Ovary (tissue), 9 donors: ENCODE results near the gene LYRM4. TPM values are rescaled to one million over a fixed set of nuclear protein-coding genes. Genes with fewer than 3 reads are reported as not detected.

Experiments used
- DNase-seq, 5 donors: peaks; one replicate each; pipeline ENCODE4 v3.0.0-alpha.2; 2019 to 2020
- H3K27ac ChIP-seq, 2 donors: fragments of 200-600 bp; one replicate each; pipeline versions ENCODE4 v1.5.1 to v1.8.0; 2019 to 2022
- H3K27me3 ChIP-seq: fragments of 200-600 bp; one replicate; pipeline ENCODE4 v1.8.0; 2022
- H3K36me3 ChIP-seq: fragments of 200-600 bp; sonication (generic); one replicate; pipeline ENCODE4 v1.5.1; 2019
- H3K4me1 ChIP-seq: one replicate; pipeline ENCODE4 v1.8.1; 2013; ENCODE audit warnings: mild to moderate bottlenecking, moderate library complexity; ENCODE audit not compliant: insufficient read depth
- H3K4me3 ChIP-seq: fragments of 200-600 bp; sonication (generic); one replicate; pipeline ENCODE4 v1.5.1; 2017
- H3K9me3 ChIP-seq, 2 donors: fragments of 200-600 bp in 1 of 2; sonication (generic) in 1 of 2; one replicate each; pipeline versions ENCODE4 v1.5.1 to v1.8.1; 2013 to 2019; ENCODE audit warnings: mild to moderate bottlenecking in 1 of 2, moderate library complexity in 1 of 2
- CTCF ChIP-seq, 3 donors: fragments of 450-650 bp in 2 of 3; fragments of 200-600 bp in 1 of 3; IDR thresholded peaks; one replicate each; pipeline versions ENCODE4 v1.5.1 to v1.8.0; 2016 to 2022; ENCODE audit warnings: antibody characterized with exemption in 3 of 3, mild to moderate bottlenecking in 1 of 3
- EP300 ChIP-seq: sonication (generic); formaldehyde crosslinking; IDR thresholded peaks from one replicate; pipeline ENCODE4 v1.6.1; 2017; ENCODE audit warnings: antibody characterized with exemption
- POLR2A ChIP-seq: fragments of 450-650 bp; IDR thresholded peaks from one replicate; pipeline ENCODE4 v1.6.1; 2017; ENCODE audit warnings: antibody characterized with exemption, mild to moderate bottlenecking, moderate library complexity
- WGBS, 3 donors: extraction: QIAGEN DNeasy Blood & Tissue Kit in 1 of 3; methylation state at CpG; one replicate each; pipeline versions ENCODE4 v1.1.5 to v1.1.7; 2013 to 2017; 5-methylcytosine and 5-hydroxymethylcytosine counted together
- intact Hi-C, 4 donors: fragments of 100-400 bp; cut with DNase I; formaldehyde crosslinking; loops; one replicate each; pipeline versions ENCODE4 v1.11.0 to v1.15.1; 2022 to 2023
- polyA plus RNA-seq, 2 donors: library from polyadenylated mRNA; stranded (reverse); fragments of 200-250 nt in 1 of 2; fragments of 350-450 nt in 1 of 2; fragmentation: Illumina TruSeq in 1 of 2; extraction: RNeasy Lipid Tissue Mini Kit (QIAGEN cat#74804) in 1 of 2; gene quantifications; one replicate each; pipeline ENCODE4 v1.2.3, GENCODE V29; 2013 to 2014
- total RNA-seq, 7 donors: library from RNA; depleted of rRNA in 2 of 7; stranded (reverse); fragments of >200 nt in 2 of 7; fragmentation: NEBNext Ultra II Directional in 3 of 7; extraction: Animal tissue kit (Norgen Biotek cat#: 25700) in 3 of 7; gene quantifications; one replicate each; pipeline versions ENCODE4 v1.1.0 to v1.2.4, GENCODE V29; 2016 to 2023
- donor health status: DM: no; HTN: no; CAD: no; lungs with moderate emphysema.
- donor health status: DM: no; HTN: no; CAD: no.
- donor health status: Bipolar disorder and iron deficiency.
- donor health status: DM: yes; HTN: yes; CAD: no.
- donor health status: DM: no; HTN: no; CAD: no.
- donor health status: DM: yes; HTN: yes; CAD: no.

LYRM4 gene
- total and polyA plus RNA-seq, 9 donors: 28.0 to 38.2 (median 33.6) TPM

- H3K27me3 ChIP-seq: no peaks in the 10 kb centered on the region
- no peaks in the 10 kb centered on the region for H3K4me1 ChIP-seq
- no peaks in the 10 kb centered on the region for H3K36me3 ChIP-seq
- DNase-seq: no peak
- intact Hi-C loops: no loop called here
- 70 to 81% (median 80%) methylated on average over 3 of the region's 3 CpGs for WGBS, 3 donors
- no peaks in the 10 kb centered on the region for H3K9me3 ChIP-seq
- no peak overlapping the region for H3K27ac ChIP-seq
- TF ChIP-seq EP300: no peak
- TF ChIP-seq CTCF (IDR thresholded peaks at IDR 0.05): no peak
- no peak for TF ChIP-seq POLR2A
- H3K4me3 ChIP-seq: no peak overlapping the region
These were observed 104.8 kb downstream of the LYRM4 start for GRCh38 chr6:5155906-5156305.

GRCh38 chr6:5153186-5153585 lies 107.6 kb downstream of the LYRM4 start:
- DNase-seq: no peak
- 95 to 96% (median 95%) methylated on average over 5 of the region's 5 CpGs for WGBS, 3 donors
- intact Hi-C loops: no loop called here
- Histone ChIP-seq H3K4me3 (no peak overlapping the region), H3K27ac (no peak overlapping the region), H3K36me3 (no peaks in the 10 kb centered on the region), H3K27me3 (no peaks in the 10 kb centered on the region), H3K9me3 (no peaks in the 10 kb centered on the region), H3K4me1 (no peaks in the 10 kb centered on the region)
- no peak for TF ChIP-seq CTCF (IDR thresholded peaks at IDR 0.05)
- TF ChIP-seq EP300: no peak
- no peak for TF ChIP-seq POLR2A

GRCh38 chr6:5152460-5152859 lies 108.3 kb downstream of the LYRM4 start:
- no peaks in the 10 kb centered on the region for H3K4me1 ChIP-seq
- H3K4me3 ChIP-seq: no peak overlapping the region
- TF ChIP-seq EP300 (no peak), POLR2A (no peak), CTCF (IDR thresholded peaks at IDR 0.05) (no peak)
- H3K36me3 ChIP-seq: no peaks in the 10 kb centered on the region
- WGBS, 3 donors: 89 to 97% (median 89%) methylated on average over 9 of the region's 9 CpGs
- H3K27me3 ChIP-seq: no peaks in the 10 kb centered on the region
- DNase-seq: no peak
- intact Hi-C loops: no loop called here
- H3K9me3 ChIP-seq: no peaks in the 10 kb centered on the region
- H3K27ac ChIP-seq: no peak overlapping the region

GRCh38 chr6:5151955-5152401 lies 108.8 kb downstream of the LYRM4 start:
- H3K27me3 ChIP-seq: no peaks in the 10 kb centered on the region
- H3K4me1 ChIP-seq: no peaks in the 10 kb centered on the region
- DNase-seq: no peak
- intact Hi-C loops: no loop called here
- TF ChIP-seq POLR2A (no peak), EP300 (no peak), CTCF (IDR thresholded peaks at IDR 0.05) (no peak)
- WGBS, 3 donors: 66 to 81% (median 72%) methylated on average over 7 of the region's 7 CpGs
- no peaks in the 10 kb centered on the region for H3K36me3 ChIP-seq
- H3K9me3 ChIP-seq: no peaks in the 10 kb centered on the region
- no peak overlapping the region for H3K27ac ChIP-seq
- no peak overlapping the region for H3K4me3 ChIP-seq
